Measurements from ENCODE around the gene HNF1A.
"Not testable (repeated sequence)": the region's sequence is repeated elsewhere in the genome, so short reads cannot be mapped to it uniquely, and the experiment has no call there.

HNF1A gene

DNA sequence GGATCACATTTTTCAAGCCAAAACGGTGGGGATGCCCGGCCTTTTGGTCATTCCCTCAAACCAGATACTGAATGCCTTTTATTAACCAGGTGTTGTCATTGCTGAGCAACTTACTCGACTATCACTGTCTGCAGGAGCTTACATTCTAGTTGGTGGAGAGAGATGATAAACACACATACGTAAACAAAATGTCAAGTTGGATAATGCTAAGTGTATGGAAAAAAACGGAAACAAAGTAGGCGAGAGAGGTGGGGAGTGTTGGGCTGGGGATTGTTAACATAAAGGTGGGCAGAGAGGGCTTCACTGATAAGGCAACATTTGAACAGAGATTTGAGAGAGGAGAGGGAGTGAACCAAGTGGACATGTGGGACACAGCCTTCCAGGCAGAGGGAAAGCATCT, 33.5 kb downstream of the HNF1A start:
- DNase-seq: no peak

DNA sequence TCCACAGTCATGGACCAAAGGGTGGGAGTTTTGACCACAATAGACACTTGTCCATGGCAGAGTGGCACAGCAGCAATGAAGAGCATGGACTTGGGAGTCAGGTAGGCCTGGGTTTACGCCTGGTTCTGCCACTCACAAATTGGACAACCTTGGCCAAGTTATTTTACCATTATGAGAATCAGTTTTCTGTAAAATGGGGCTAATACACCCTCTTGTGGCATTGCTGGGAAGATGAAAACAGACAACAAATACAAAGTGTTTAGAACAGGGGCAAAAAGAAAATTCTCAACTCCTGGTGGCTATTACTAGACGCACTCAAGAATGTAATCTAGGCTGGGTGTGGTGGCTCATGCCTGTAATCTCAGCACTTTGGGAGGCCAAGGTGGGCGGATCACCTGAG, 35.4 kb downstream of the HNF1A start:
- no peak for DNase-seq

- peak; percentile 91 for DNase-seq
Measured at GRCh38 chr12:121015825-121016766, 37.8 kb downstream of the HNF1A start, which contains the start of gene C12orf43. C12orf43 (minus strand) TSS chr12:121016487; CDS start chr12:121016474, 13 bp downstream.

DNA sequence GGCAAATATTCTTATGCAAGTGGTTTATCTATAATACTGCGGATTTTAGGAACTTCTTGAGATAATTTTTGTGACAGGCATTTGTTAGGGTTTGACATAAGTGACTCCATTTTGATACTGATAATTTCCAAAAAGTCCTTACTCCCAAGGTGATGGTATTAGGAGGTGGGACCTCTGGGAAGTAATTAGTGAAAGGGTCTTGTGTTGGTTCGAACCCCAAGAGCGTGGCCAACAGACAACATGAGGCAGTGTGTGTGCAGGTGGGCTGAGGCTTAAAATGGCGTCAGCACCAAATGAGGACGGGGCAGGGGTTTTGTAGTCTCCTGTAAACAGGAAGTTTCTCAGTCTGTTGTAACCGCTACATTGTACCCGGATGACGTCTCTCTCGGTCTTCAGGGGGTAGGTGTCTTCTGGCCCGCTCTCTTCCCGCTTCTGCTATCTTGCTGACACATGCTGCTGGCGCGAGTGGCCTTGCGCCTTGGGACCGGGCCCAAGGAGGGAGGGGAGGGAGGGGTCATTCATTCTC, 39.7 kb downstream of the HNF1A start:
- no peak for DNase-seq

DNA sequence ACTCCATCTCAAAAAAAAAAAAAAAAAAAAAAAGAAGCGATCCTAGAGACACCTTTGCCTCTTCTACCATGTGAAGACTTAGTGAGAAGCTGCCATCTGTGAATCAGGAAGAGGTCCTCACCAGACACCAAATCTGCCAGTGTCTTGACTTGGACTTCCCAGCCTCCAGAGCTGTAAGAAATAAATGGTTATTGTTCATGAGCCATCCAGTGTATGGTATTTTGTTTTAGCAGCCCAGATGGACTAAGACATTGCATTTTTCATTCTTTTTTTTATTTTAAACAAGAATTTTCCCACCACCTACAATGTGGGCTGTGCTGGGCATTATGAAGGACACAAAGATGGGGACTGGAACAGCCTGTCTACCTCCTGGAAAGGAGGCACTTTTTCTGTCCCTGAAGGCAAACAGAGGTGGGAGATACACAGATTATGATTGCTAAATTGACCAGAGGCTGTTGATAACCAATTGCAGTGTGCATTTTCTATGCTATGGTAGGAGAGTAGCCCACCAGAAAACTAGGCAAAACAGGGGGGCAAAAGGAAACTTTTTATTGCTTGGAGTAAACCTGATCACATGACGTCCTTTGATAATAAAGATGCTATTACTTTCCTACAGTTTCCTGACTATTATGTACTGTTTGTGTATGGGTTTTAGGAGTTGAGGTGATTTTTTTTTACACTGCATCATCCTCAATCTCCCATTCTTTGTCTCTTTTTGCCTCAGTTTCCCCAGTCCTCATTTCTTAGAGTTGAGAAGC, 40.7 kb downstream of the HNF1A start:
- DNase-seq: no peak

- no peak for DNase-seq
Measured at GRCh38 chr12:121021754-121022153, 43.4 kb downstream of the HNF1A start.

GRCh38 chr12:121022713-121023112, 44.4 kb downstream of the HNF1A start:
- no peak for DNase-seq

DNA sequence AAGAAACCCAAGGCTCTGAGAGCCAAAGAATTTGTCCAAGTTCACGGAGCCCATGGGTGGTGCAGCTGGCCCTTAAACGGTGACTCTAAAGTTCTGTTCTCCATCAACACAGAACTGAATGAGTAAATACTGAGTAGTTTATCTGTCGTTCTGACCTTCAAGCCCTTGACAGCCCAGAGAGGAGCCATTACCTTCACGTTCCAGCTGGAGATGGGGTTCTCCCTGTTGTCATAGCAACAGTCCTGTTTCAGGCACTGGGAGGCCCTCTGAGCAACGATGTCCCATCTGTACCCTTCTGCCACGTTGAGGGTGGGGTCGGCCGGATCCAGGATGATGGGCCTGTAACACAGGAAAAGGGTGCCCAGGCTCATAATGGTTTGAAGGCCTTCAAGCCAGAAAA, 45.5 kb downstream of the HNF1A start:
- no peak for DNase-seq

GRCh38 chr12:121025442-121026226, 47.3 kb downstream of the HNF1A start:
- DNase-seq: no peak

- no peak for DNase-seq
Measured at GRCh38 chr12:121026274-121027045, 48.1 kb downstream of the HNF1A start.

- no peak for DNase-seq
Measured at GRCh38 chr12:121030576-121031212, 52.4 kb downstream of the HNF1A start.

- DNase-seq: peak; percentile 37
Measured at GRCh38 chr12:121033625-121034349, 55.4 kb downstream of the HNF1A start.

DNA sequence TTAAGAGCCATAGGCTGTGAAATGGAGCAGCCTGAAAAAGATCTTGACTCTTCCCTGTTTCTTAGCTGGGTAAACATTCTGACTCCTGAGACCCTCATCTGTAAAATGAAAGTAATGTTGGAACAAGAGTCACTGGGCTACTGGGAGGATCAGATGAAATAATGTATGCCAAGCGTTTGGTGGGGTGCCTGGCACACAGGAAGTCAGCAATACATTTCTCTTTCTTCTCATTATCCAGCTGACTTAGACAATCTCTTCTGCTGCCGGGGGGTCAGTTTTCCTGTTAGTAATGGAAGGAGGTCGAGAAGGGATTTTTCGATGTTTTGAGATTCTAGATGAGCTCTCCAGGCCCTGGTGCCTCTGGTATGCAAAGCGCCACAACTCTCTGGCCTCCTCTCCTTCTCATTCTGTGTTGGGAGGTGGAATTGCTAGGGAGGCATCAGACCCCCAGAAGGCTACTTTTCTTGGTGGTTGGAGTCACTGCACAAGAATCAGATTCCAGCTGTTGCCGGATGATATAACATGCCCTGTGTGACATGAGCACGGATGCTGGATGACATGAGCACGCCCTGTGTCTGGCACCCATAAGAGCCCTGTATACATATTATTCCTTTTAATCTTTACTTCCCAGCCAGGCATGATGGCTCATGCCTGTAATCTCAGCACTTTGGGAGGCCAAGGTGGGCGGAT, 56.4 kb downstream of the HNF1A start:
- no peak for DNase-seq

DNA sequence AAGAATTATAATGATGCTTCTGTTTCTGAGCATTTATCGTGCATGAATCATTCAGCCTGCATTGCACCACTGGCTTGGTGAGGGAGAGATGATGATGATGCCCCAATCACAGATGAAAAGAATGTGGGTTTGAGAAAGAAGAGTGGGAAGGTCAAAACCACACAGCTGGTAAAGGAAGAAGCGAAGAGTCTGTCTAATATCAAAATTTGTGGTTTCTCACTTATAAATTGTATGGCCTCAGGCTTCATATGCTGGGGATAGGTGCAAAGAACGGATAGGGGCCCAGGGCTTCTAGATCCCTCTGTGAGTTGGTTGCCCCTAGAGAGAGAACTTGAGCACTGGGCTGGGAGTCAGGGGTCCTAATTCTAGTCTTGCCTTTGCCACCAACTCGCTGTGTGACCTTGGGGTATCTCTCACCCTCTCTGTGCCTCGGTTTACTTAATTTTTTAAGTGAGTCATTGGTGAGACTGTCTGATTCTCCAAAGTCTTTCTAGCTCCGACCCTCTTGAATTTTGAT, 58.5 kb downstream of the HNF1A start:
- DNase-seq: peak; percentile 61

DNA sequence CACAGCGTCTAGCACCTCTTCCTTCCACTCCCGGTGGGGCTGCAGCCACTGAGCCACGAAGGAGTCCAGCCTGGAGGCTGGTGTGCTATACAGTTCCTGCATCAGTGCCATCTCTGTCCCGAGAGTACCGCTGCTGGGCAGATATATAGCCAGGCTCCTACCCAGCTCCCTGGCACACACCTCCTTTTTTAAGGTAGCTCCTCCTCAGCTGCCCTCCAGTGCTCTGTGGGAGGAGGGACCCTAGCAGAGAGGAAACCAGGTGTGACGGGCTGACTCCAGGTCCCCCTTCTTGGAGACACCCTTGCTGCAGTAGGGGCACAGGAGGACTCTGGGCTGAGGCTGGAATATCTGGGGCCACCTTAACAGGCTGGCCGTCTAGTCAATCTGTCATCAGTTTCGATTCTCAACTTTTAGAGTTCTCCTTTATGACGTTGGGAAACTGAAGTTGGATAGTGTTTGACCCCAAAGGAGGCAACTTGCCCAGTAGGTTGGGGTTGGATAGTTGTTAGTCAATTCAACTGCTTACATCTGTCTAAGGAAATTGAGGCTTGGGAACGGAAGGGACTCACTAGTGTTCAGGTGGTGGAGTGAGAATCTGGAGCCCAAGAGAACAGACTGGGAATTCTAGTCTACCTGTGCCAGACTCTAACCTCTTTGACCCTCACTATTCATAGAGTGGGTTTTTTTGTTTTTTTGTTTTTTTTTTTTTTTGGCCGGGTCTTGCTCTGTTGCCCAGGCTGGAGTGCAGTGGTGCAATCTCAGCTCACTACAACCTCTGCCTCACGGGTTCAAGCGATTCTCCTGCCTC, 60.7 kb downstream of the HNF1A start, which contains the start of gene OASL:
OASL (minus strand) TSS at position 386 of the 808 bp plus-strand sequence; CDS start at position 111, 275 bp downstream.
- no peak for DNase-seq

GRCh38 chr12:121043067-121043466, 64.7 kb downstream of the HNF1A start:
- DNase-seq: no peak

DNA sequence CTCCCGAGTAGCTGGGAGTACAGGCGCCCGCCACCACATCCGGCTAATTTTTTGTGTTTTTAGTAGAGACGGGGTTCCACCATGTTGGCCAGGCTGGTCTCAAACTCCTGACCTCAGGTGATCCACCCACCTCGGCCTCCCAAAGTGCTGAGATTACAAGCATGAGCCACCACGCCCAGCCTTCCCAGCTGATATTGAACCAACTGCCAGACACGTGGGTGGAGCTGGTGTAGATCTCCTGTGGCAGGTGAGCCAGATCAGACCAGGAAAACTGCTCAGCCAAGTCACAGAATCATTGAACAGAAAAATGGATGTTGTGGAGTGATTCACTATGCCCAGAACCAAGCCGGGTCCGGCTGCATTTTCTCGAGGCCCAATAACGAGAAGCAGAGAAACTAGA, 69.1 kb downstream of the HNF1A start:
- DNase-seq: not testable (repeated sequence)

DNA sequence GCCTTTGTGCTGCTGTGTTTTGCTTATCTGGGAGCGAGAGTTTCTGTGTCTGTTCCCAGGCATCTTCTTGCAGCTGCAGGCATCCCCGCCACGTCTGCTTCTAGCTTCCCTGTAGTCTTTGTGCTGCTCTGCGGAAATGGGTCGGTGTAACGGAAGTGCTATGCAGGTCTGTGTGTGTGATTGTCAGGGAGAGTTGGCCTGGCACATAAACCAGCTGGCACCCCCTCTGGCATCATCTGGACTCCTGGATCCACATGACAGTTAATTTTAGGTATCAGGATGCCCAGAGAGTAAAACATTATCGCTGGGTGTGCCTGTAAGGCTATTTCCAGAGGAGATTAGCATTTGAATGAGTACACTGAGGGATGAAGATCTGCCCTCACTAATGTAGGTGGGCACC, 70.1 kb downstream of the HNF1A start:
- no peak for DNase-seq

GRCh38 chr12:121050725-121051124, 72.4 kb downstream of the HNF1A start:
- DNase-seq: no peak

All from fibroblast of skin of scalp (primary cell).